ENCODE results near the gene CAPN11.

Gene CAPN11

GRCh38 chr6:44214307-44214706 lies 55.7 kb downstream of the CAPN11 start:
- no peak for DNase-seq (ENCODE audit: low read depth)

- no peak for DNase-seq (ENCODE audit: low read depth)
These were observed 58.2 kb downstream of the CAPN11 start, which contains the start of gene MYMX for GRCh38 chr6:44216677-44217331. TSS of gene MYMX (plus strand) at chr6:44216926. CDS start at chr6:44217472, 546 bp downstream.

- no peak for DNase-seq (ENCODE audit: low read depth)
These were observed 58.9 kb downstream of the CAPN11 start for GRCh38 chr6:44217332-44218143.

GRCh38 chr6:44219053-44219814 lies 60.6 kb downstream of the CAPN11 start:
- DNase-seq (ENCODE audit: low read depth) = no peak

- no peak for DNase-seq (ENCODE audit: low read depth)
These were observed 61.5 kb downstream of the CAPN11 start for GRCh38 chr6:44219815-44220784.

GRCh38 chr6:44220913-44221290 lies 62.3 kb downstream of the CAPN11 start:
- no peak for DNase-seq (ENCODE audit: low read depth)

GRCh38 chr6:44221291-44221960 lies 62.8 kb downstream of the CAPN11 start:
- DNase-seq (ENCODE audit: low read depth) = peak; percentile 56

- no peak for DNase-seq (ENCODE audit: low read depth)
These were observed 63.3 kb downstream of the CAPN11 start for GRCh38 chr6:44221961-44222335.

GRCh38 chr6:44222486-44223318 lies 64.1 kb downstream of the CAPN11 start:
- no peak for DNase-seq (ENCODE audit: low read depth)

- DNase-seq (ENCODE audit: low read depth) = peak; percentile 75
These were observed 64.9 kb downstream of the CAPN11 start, which contains the start of gene SLC29A1 for GRCh38 chr6:44223319-44224028. TSS of gene SLC29A1 (plus strand) at chr6:44223595. CDS start at chr6:44227314, 3,719 bp downstream.

GRCh38 chr6:44224029-44224964 lies 65.7 kb downstream of the CAPN11 start:
- no peak for DNase-seq (ENCODE audit: low read depth)

- DNase-seq (ENCODE audit: low read depth) = no peak
These were observed 66.3 kb downstream of the CAPN11 start for GRCh38 chr6:44224965-44225305.

GRCh38 chr6:44225579-44226325 lies 67.1 kb downstream of the CAPN11 start:
- no peak for DNase-seq (ENCODE audit: low read depth)

- no peak for DNase-seq (ENCODE audit: low read depth)
These were observed 67.9 kb downstream of the CAPN11 start for GRCh38 chr6:44226368-44227147.

GRCh38 chr6:44227148-44227793 lies 68.7 kb downstream of the CAPN11 start:
- no peak for DNase-seq (ENCODE audit: low read depth)

- no peak for DNase-seq (ENCODE audit: low read depth)
These were observed 69.4 kb downstream of the CAPN11 start for GRCh38 chr6:44228031-44228430.
